ENCODE results near the gene LBX1. TPM values are rescaled to one million over a fixed set of nuclear protein-coding genes. Genes with fewer than 3 reads are reported as not detected.
A peak's percentile ranks its signal among the peaks of the same experiment; 100 is the strongest.

Gene LBX1
- total RNA-seq, 6 experiments from 2014 or later, result not detected

- Histone ChIP-seq H3K27ac (no peak overlapping the region), H3K27me3 (peaks cover 9 to 36% of the 10 kb centered on the region in 2 donors), H3K4me1 (peaks cover 0 to 13% (median 0%) of the 10 kb centered on the region in 4 donors), H3K4me3 (no peak overlapping the region), H3K9me3 (no peaks in the 10 kb centered on the region), H3K36me3 (no peaks in the 10 kb centered on the region)
- DNase-seq (no peak), ATAC-seq (no peak)
- intact Hi-C loops (cut with DNase I), result no loop called here
- TF ChIP-seq POLR2A (IDR thresholded peaks at IDR 0.05) (no peak), CTCF (IDR thresholded peaks at IDR 0.05) (no peak)
- WGBS (ENCODE audit: insufficient coverage, low coverage, low lambda C conversion rate, missing lambda C conversion rate), result 13% methylated on average over 1 of the region's 1 CpG
These were observed 4.2 kb upstream of the LBX1 start for GRCh38 chr10:101233443-101233842.

GRCh38 chr10:101231912-101232689, 2.8 kb upstream of the LBX1 start:
- Histone ChIP-seq H3K36me3 (no peaks in the 10 kb centered on the region), H3K4me1 (peaks cover 0 to 22% (median 0%) of the 10 kb centered on the region in 4 donors), H3K27ac (no peak overlapping the region), H3K27me3 (peaks cover 14 to 36% of the 10 kb centered on the region in 2 donors), H3K4me3 (no peak overlapping the region), H3K9me3 (no peaks in the 10 kb centered on the region)
- intact Hi-C loops (cut with DNase I), result no loop called here
- TF ChIP-seq POLR2A (IDR thresholded peaks at IDR 0.05) (no peak), CTCF (IDR thresholded peaks at IDR 0.05) (no peak)
- no peak for ATAC-seq
- DNase-seq, result no peak
- 10% methylated on average over 12 of the region's 12 CpGs for WGBS (ENCODE audit: insufficient coverage, low coverage, low lambda C conversion rate, missing lambda C conversion rate)

GRCh38 chr10:101231092-101231491, 1.8 kb upstream of the LBX1 start:
- no peak overlapping the region for H3K27ac ChIP-seq
- TF ChIP-seq POLR2A (IDR thresholded peaks at IDR 0.05) (no peak), CTCF (IDR thresholded peaks at IDR 0.05) (no peak)
- H3K4me3 ChIP-seq, result no peak overlapping the region
- H3K27me3 ChIP-seq, result peaks cover 22 to 35% of the 10 kb centered on the region in 2 donors
- no peaks in the 10 kb centered on the region for H3K36me3 ChIP-seq
- no peak for DNase-seq
- WGBS (ENCODE audit: insufficient coverage, low coverage, low lambda C conversion rate, missing lambda C conversion rate), result 53% methylated on average over 7 of the region's 7 CpGs
- intact Hi-C loops (cut with DNase I), result no loop called here
- no peaks in the 10 kb centered on the region for H3K9me3 ChIP-seq
- peaks cover 0 to 31% (median 0%) of the 10 kb centered on the region in 4 donors for H3K4me1 ChIP-seq
- no peak for ATAC-seq

- H3K27ac ChIP-seq, result no peak overlapping the region
- H3K36me3 ChIP-seq, result no peaks in the 10 kb centered on the region
- 27% methylated on average over 4 of the region's 31 CpGs for WGBS (ENCODE audit: insufficient coverage, low coverage, low lambda C conversion rate, missing lambda C conversion rate)
- DNase-seq (no peak), ATAC-seq (peak in 2 of 4 donors; percentile 11 to 14)
- H3K4me1 ChIP-seq, result peaks cover 0 to 34% (median under 1%) of the 10 kb centered on the region in 4 donors
- peaks cover 30 to 40% of the 10 kb centered on the region in 2 donors for H3K27me3 ChIP-seq
- intact Hi-C loops (cut with DNase I), result no loop called here
- H3K9me3 ChIP-seq, result no peaks in the 10 kb centered on the region
- no peak for TF ChIP-seq CTCF (IDR thresholded peaks at IDR 0.05)
- TF ChIP-seq POLR2A (IDR thresholded peaks at IDR 0.05), result no peak
- no peak overlapping the region for H3K4me3 ChIP-seq
These were observed 1.1 kb upstream of the LBX1 start for GRCh38 chr10:101230183-101230917.
